Activated CD8-positive, alpha-beta memory T cell treated with anti-CD3 and anti-CD28 coated beads for 48 hours (primary cell): Measurements from ENCODE around the gene PCSK4.

Experiments
- DNase-seq, 3 experiments: peaks; one replicate each; pipeline ENCODE4 v3.0.0-alpha.2; 2020; ENCODE audit warnings: low read depth in 2 of 3, low spot score in 2 of 3

PCSK4 gene

GRCh38 chr19:1457031-1457739, 33.0 kb downstream of the PCSK4 start:
- DNase-seq = no peak

- no peak for DNase-seq
Measured at GRCh38 chr19:1456121-1456900, 33.8 kb downstream of the PCSK4 start.

GRCh38 chr19:1455336-1456120, 34.6 kb downstream of the PCSK4 start:
- peak in 1 of 3 experiments; percentile 44 for DNase-seq

GRCh38 chr19:1455002-1455335, 35.2 kb downstream of the PCSK4 start:
- DNase-seq = no peak

GRCh38 chr19:1453525-1454364, 36.4 kb downstream of the PCSK4 start:
- no peak for DNase-seq

GRCh38 chr19:1452802-1453524, 37.2 kb downstream of the PCSK4 start:
- DNase-seq = no peak

- no peak for DNase-seq
Measured at GRCh38 chr19:1451916-1452801, 38.0 kb downstream of the PCSK4 start.

GRCh38 chr19:1450735-1451731, 39.1 kb downstream of the PCSK4 start:
- DNase-seq = no peak

- DNase-seq = no peak
Measured at GRCh38 chr19:1449467-1450442, 40.4 kb downstream of the PCSK4 start, which contains the start of gene APC2. APC2 (plus strand) TSS chr19:1450121; CDS start chr19:1453002, 2,881 bp downstream.

- DNase-seq = no peak
Measured at GRCh38 chr19:1447944-1448343, 42.2 kb downstream of the PCSK4 start.

- DNase-seq = no peak
Measured at GRCh38 chr19:1447504-1447903, 42.6 kb downstream of the PCSK4 start.

GRCh38 chr19:1446713-1447481, 43.3 kb downstream of the PCSK4 start:
- DNase-seq = no peak

GRCh38 chr19:1445932-1446712, 44.0 kb downstream of the PCSK4 start:
- DNase-seq = no peak

GRCh38 chr19:1445185-1445931, 44.8 kb downstream of the PCSK4 start:
- DNase-seq = peak; percentile 66 to 79 (median 67)
